Measurements from ENCODE around the gene CYP26A1.

- no peak for TF ChIP-seq CTCF (IDR thresholded peaks at IDR 0.05; ENCODE audit: low read depth, low read length)
- no peak for TF ChIP-seq EZH2phosphoT487 (IDR thresholded peaks at IDR 0.05; ENCODE audit: low read depth)
Measured at GRCh38 chr10:93063144-93063976, 10.3 kb upstream of the CYP26A1 start.
